ENCODE results near the gene FGFBP1. TPM values are rescaled to one million over a fixed set of nuclear protein-coding genes. Genes with fewer than 3 reads are reported as not detected.

The FGFBP1 gene
- total and polyA plus RNA-seq, 7 donors: 0.08 TPM; not detected in 6

DNA sequence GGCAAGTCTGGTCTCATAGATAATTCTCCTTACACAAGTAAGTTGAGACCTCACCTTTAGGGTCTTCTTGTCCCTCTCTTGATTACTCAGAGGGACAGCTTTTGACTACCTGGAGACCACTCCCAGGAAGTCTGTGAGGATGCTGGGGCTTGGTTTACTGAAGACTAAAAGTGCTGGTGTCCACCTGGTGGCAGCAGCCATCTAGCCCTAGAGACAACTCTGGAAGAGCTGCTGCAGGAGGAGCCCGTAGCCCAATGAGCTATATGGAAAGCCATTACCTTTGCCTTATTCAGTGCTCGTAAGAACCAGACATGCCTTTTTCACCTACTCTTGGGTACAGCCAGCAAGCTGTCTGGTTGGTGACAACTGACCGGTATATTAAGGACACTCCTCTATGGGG, 17.1 kb upstream of the FGFBP1 start:
- DNase-seq: no peak
- Histone ChIP-seq H3K27ac (no peak overlapping the region), H3K4me3 (no peak overlapping the region), H3K36me3 (ENCODE audit: insufficient read depth in 1 of 2, low read depth in 1 of 2) (no peaks in the 10 kb centered on the region), H3K4me1 (no peaks in the 10 kb centered on the region), H3K27me3 (ENCODE audit: insufficient read depth in 3 of 3, low read length in 2 of 3) (no peaks in the 10 kb centered on the region), H3K9me3 (no peaks in the 10 kb centered on the region)
- ATAC-seq: peak in 2 of 4 donors; percentile 16 to 33
- TF ChIP-seq, protein P1, sequence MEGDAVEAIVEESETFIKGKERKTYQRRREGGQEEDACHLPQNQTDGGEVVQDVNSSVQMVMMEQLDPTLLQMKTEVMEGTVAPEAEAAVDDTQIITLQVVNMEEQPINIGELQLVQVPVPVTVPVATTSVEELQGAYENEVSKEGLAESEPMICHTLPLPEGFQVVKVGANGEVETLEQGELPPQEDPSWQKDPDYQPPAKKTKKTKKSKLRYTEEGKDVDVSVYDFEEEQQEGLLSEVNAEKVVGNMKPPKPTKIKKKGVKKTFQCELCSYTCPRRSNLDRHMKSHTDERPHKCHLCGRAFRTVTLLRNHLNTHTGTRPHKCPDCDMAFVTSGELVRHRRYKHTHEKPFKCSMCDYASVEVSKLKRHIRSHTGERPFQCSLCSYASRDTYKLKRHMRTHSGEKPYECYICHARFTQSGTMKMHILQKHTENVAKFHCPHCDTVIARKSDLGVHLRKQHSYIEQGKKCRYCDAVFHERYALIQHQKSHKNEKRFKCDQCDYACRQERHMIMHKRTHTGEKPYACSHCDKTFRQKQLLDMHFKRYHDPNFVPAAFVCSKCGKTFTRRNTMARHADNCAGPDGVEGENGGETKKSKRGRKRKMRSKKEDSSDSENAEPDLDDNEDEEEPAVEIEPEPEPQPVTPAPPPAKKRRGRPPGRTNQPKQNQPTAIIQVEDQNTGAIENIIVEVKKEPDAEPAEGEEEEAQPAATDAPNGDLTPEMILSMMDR (IDR thresholded peaks at IDR 0.05): no peak
- intact Hi-C loops (cut with DNase I): loop anchor here (1.0 to 5.0 kb wide), 5 partner anchors 73 to 473 kb away; no protein-coding TSS in a partner anchor
- WGBS, 3 donors: 87 to 92% (median 91%) methylated on average over 3 of the region's 3 CpGs

DNA sequence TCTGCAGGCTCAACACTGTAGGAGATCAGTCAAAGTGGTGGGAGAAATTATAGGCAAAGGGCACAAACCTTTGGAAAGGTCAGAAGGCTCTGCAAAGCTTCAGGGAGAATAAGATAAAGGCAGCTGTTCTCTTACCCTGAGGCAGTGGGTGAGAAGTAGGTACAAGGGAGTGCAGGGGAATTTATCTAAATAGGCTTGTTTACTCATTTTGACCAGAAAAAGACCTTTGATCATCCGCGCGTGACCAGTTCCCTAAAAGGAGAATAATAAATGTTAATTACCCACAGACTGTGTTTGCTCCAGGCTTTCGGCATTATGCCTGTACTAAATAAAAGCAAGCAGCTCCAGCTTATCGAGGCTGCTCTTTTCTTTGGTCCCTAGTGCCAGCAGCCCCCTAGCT, 15.1 kb upstream of the FGFBP1 start:
- Histone ChIP-seq H3K9me3 (no peaks in the 10 kb centered on the region), H3K4me1 (no peaks in the 10 kb centered on the region), H3K4me3 (no peak overlapping the region), H3K27me3 (ENCODE audit: insufficient read depth in 3 of 3, low read length in 2 of 3) (no peaks in the 10 kb centered on the region), H3K36me3 (ENCODE audit: insufficient read depth in 1 of 2, low read depth in 1 of 2) (no peaks in the 10 kb centered on the region), H3K27ac (no peak overlapping the region)
- no peak for DNase-seq
- WGBS, 3 donors: 94 to 96% (median 95%) methylated on average over 5 of the region's 5 CpGs
- ATAC-seq: no peak
- intact Hi-C loops (cut with DNase I): loop anchor here in 1 of 2 donors (2.0 kb wide), 1 partner anchor 227 kb away; no protein-coding TSS in a partner anchor
- TF ChIP-seq, protein P1 (IDR thresholded peaks at IDR 0.05): no peak

DNA sequence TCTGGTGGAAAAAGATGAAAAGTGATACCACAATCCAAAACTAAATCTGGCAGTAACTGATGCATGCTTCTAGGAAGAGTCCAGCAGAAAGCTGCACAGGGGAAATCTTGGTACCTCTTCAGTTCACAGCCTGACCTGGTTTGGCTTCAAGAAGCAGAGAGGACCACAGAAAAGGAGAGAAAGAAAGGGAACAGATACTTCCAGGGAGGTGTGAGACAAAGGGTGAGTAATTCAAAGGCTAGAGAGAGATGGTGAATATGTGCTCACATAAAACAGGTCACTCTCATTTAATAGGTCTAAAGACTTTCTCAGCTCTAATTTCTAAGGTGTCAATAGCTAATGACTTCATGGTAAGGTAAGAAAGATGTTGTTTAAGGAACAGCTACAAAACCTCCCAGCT, 13.2 kb upstream of the FGFBP1 start:
- intact Hi-C loops (cut with DNase I): loop anchor here in 1 of 2 donors (2.0 kb wide), 1 partner anchor 225 kb away; no protein-coding TSS in a partner anchor
- Histone ChIP-seq H3K9me3 (no peaks in the 10 kb centered on the region), H3K36me3 (ENCODE audit: insufficient read depth in 1 of 2, low read depth in 1 of 2) (no peaks in the 10 kb centered on the region), H3K4me3 (no peak overlapping the region), H3K27ac (no peak overlapping the region), H3K4me1 (no peaks in the 10 kb centered on the region), H3K27me3 (ENCODE audit: insufficient read depth in 3 of 3, low read length in 2 of 3) (no peaks in the 10 kb centered on the region)
- DNase-seq: no peak
- TF ChIP-seq, protein P1 (IDR thresholded peaks at IDR 0.05): no peak
- no peak for ATAC-seq

DNA sequence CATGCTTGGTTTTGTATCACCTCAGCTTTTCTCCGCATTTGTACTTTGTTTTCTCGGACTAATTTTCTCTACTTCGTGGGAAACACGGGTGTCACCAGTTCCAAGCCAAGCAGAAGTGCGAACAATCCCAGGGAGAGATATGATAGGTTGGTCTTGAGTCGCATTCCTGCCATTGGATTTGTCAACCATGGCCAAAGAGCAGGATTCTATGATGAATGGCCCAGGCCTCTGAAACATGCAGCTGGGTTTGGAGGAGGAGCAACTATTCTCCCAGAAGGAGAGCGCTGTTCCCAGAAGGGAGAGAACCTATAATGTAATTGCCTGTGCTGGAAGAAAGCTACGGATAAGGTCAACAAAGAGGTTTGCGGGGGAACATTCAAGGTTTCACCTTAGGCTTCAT, 10.3 kb upstream of the FGFBP1 start:
- 74 to 89% (median 84%) methylated on average over 9 of the region's 9 CpGs for WGBS, 3 donors
- TF ChIP-seq, protein P1 (IDR thresholded peaks at IDR 0.05): no peak
- no peak for ATAC-seq
- intact Hi-C loops (cut with DNase I): no loop called here
- Histone ChIP-seq H3K9me3 (no peaks in the 10 kb centered on the region), H3K27me3 (ENCODE audit: insufficient read depth in 3 of 3, low read length in 2 of 3) (no peaks in the 10 kb centered on the region), H3K27ac (no peak overlapping the region), H3K4me1 (no peaks in the 10 kb centered on the region), H3K4me3 (no peak overlapping the region), H3K36me3 (ENCODE audit: insufficient read depth in 1 of 2, low read depth in 1 of 2) (no peaks in the 10 kb centered on the region)
- no peak for DNase-seq

DNA sequence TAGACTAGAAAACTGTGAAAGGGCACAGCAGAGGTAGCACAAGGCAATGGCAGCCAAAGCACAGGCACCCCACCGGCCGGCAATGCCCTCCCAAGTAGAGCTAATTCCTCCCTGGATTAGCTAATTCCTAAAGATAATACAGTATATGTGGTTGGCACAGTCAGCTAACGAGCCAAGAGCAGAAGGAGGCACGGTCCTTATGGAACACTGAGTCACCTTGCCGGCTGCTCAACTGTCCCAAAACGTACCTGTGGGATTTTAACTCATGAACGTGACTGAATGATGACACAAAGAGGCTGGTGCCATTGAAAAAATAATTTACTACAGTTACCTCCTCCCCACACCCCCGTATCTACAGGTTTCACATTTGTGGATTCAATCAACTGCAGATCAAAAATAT, 9.1 kb upstream of the FGFBP1 start:
- no peak for DNase-seq
- TF ChIP-seq, protein P1 (IDR thresholded peaks at IDR 0.05): no peak
- Histone ChIP-seq H3K36me3 (ENCODE audit: insufficient read depth in 1 of 2, low read depth in 1 of 2) (no peaks in the 10 kb centered on the region), H3K27ac (no peak overlapping the region), H3K4me3 (no peak overlapping the region), H3K27me3 (ENCODE audit: insufficient read depth in 3 of 3, low read length in 2 of 3) (no peaks in the 10 kb centered on the region), H3K4me1 (no peaks in the 10 kb centered on the region), H3K9me3 (no peaks in the 10 kb centered on the region)
- intact Hi-C loops (cut with DNase I): no loop called here
- WGBS, 3 donors: 84 to 91% (median 90%) methylated on average over 8 of the region's 8 CpGs
- ATAC-seq: no peak
